ENCODE data around the gene SCD.
A peak's percentile ranks its signal among the peaks of the same experiment; 100 is the strongest.

Gene SCD

DNA sequence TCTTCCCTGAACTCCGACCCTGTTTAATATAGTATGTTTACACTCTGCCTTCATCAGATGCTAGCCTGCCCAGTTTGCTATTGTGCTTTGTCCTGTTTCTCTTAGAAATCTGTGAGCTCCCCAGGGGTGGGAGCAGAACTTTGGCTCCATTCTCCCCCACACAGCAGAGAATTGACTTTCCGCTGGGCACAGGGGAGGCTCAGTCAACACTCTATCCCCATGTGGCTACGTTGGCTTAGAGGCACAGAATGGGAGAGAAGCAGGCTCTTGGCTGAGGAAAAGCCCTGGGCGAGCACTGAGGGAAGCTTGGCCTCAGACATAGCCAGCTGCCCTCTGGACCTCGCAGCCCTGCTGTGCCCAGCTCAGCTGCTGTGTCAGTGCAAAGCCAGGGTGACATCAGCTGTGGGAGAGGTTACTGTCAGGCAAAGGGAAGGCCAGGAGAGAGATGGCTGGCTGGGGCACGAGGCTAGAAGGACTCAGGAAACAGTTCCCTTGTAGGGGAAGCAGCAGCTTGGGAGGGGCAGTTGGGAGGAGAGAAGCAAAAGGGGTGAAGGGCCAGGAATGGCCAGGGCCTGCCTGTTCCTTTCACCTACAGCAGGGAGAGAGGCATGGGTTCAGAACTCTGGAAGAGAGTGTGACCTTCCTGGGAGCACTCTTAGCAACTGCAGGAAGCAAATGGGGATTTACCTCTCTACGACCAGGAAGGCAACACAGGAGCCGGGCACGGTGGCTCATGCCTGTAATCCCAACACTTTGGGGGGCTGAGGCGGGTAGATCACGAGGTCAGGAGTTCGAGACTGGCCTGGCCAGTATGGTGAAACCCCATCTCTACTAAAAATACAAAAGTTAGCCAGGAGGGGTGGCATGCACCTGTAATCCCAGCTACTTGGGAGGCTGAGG is 5.8 kb upstream of the SCD start:
- no peak for TF ChIP-seq ISL1 (CRISPR knock-in tag; IDR thresholded peaks at IDR 0.05)
- TF ChIP-seq, protein P1, sequence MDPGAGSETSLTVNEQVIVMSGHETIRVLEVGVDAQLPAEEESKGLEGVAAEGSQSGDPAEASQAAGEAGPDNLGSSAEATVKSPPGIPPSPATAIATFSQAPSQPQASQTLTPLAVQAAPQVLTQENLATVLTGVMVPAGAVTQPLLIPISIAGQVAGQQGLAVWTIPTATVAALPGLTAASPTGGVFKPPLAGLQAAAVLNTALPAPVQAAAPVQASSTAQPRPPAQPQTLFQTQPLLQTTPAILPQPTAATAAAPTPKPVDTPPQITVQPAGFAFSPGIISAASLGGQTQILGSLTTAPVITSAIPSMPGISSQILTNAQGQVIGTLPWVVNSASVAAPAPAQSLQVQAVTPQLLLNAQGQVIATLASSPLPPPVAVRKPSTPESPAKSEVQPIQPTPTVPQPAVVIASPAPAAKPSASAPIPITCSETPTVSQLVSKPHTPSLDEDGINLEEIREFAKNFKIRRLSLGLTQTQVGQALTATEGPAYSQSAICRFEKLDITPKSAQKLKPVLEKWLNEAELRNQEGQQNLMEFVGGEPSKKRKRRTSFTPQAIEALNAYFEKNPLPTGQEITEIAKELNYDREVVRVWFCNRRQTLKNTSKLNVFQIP (CRISPR knock-in tag; IDR thresholded peaks at IDR 0.05; ENCODE audit: borderline replicate concordance, low read depth) = no peak
- TF ChIP-seq, protein P2, sequence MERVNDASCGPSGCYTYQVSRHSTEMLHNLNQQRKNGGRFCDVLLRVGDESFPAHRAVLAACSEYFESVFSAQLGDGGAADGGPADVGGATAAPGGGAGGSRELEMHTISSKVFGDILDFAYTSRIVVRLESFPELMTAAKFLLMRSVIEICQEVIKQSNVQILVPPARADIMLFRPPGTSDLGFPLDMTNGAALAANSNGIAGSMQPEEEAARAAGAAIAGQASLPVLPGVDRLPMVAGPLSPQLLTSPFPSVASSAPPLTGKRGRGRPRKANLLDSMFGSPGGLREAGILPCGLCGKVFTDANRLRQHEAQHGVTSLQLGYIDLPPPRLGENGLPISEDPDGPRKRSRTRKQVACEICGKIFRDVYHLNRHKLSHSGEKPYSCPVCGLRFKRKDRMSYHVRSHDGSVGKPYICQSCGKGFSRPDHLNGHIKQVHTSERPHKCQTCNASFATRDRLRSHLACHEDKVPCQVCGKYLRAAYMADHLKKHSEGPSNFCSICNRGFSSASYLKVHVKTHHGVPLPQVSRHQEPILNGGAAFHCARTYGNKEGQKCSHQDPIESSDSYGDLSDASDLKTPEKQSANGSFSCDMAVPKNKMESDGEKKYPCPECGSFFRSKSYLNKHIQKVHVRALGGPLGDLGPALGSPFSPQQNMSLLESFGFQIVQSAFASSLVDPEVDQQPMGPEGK (CRISPR knock-in tag; IDR thresholded peaks at IDR 0.05; ENCODE audit: borderline replicate concordance) = no peak
- no peak for TF ChIP-seq ZNF70 (CRISPR knock-in tag; IDR thresholded peaks at IDR 0.05)
- TF ChIP-seq SNAI2 (CRISPR knock-in tag; IDR thresholded peaks at IDR 0.05) = no peak
- TF ChIP-seq, protein P3, sequence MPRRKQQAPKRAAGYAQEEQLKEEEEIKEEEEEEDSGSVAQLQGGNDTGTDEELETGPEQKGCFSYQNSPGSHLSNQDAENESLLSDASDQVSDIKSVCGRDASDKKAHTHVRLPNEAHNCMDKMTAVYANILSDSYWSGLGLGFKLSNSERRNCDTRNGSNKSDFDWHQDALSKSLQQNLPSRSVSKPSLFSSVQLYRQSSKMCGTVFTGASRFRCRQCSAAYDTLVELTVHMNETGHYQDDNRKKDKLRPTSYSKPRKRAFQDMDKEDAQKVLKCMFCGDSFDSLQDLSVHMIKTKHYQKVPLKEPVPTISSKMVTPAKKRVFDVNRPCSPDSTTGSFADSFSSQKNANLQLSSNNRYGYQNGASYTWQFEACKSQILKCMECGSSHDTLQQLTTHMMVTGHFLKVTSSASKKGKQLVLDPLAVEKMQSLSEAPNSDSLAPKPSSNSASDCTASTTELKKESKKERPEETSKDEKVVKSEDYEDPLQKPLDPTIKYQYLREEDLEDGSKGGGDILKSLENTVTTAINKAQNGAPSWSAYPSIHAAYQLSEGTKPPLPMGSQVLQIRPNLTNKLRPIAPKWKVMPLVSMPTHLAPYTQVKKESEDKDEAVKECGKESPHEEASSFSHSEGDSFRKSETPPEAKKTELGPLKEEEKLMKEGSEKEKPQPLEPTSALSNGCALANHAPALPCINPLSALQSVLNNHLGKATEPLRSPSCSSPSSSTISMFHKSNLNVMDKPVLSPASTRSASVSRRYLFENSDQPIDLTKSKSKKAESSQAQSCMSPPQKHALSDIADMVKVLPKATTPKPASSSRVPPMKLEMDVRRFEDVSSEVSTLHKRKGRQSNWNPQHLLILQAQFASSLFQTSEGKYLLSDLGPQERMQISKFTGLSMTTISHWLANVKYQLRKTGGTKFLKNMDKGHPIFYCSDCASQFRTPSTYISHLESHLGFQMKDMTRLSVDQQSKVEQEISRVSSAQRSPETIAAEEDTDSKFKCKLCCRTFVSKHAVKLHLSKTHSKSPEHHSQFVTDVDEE (CRISPR knock-in tag; IDR thresholded peaks at IDR 0.05) = no peak
- no peak for TF ChIP-seq ZNF8 (CRISPR knock-in tag; IDR thresholded peaks at IDR 0.05)
- TF ChIP-seq RARB (CRISPR knock-in tag; IDR thresholded peaks at IDR 0.05) = no peak
- TF ChIP-seq TCF4 (CRISPR knock-in tag; IDR thresholded peaks at IDR 0.05; ENCODE audit: borderline replicate concordance) = no peak
- no peak for TF ChIP-seq ZFP30 (CRISPR knock-in tag; IDR thresholded peaks at IDR 0.05)
- TF ChIP-seq ZNF565 (CRISPR knock-in tag; conservative IDR thresholded peaks at IDR 0.05; ENCODE audit: low read depth) = no peak
- no peak for TF ChIP-seq ESRRG (CRISPR knock-in tag; IDR thresholded peaks at IDR 0.05)
- no peak for TF ChIP-seq CSDC2 (CRISPR knock-in tag; IDR thresholded peaks at IDR 0.05)
- TF ChIP-seq ARNTL (CRISPR knock-in tag; IDR thresholded peaks at IDR 0.05; ENCODE audit: borderline replicate concordance, low read depth) = no peak
- TF ChIP-seq, protein P4, sequence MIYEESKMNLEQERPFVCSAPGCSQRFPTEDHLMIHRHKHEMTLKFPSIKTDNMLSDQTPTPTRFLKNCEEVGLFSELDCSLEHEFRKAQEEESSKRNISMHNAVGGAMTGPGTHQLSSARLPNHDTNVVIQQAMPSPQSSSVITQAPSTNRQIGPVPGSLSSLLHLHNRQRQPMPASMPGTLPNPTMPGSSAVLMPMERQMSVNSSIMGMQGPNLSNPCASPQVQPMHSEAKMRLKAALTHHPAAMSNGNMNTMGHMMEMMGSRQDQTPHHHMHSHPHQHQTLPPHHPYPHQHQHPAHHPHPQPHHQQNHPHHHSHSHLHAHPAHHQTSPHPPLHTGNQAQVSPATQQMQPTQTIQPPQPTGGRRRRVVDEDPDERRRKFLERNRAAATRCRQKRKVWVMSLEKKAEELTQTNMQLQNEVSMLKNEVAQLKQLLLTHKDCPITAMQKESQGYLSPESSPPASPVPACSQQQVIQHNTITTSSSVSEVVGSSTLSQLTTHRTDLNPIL (CRISPR knock-in tag; IDR thresholded peaks at IDR 0.05; ENCODE audit: low read depth) = no peak
- ATAC-seq = no peak

DNA sequence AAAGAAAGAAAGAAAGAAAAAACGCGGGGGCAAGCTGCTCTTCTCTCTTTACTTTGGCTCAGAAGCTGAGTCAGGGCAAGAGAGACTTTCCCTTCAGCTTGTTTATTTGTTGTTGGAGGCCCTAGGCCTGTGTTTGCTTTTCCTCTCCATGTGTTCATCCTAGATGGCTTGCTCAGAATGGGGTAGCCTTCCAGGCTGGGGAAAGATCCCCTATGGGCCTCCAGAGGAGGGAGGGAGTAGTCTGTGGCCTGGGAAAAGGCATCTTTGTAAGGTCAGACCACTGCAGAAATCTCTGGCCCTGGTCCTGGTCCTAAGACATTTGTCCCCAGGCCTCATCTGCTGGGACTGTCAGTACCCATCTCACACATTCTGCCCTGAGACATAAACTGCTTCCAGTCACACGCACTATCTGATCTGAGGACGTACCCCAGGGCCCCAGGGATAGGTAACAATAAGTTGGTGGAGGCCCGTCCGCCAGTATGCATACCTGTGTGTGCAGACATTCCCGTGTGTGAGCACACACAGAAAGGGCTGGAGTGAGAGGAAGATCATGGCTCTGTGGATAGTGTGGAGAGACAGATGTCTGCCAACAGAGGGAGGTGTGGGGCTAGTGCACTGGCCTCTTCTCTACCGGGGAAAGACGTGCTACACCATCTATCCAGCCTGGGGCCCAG is 4.9 kb upstream of the SCD start:
- TF ChIP-seq BACH2 (CRISPR knock-in tag; IDR thresholded peaks at IDR 0.05; ENCODE audit: borderline replicate concordance) = no peak
- TF ChIP-seq ESRRG (CRISPR knock-in tag; IDR thresholded peaks at IDR 0.05) = no peak
- TF ChIP-seq ZC3H10 (CRISPR knock-in tag; IDR thresholded peaks at IDR 0.05) = no peak
- no peak for TF ChIP-seq OSR1 (CRISPR knock-in tag; IDR thresholded peaks at IDR 0.05)
- TF ChIP-seq, protein P3 (CRISPR knock-in tag; IDR thresholded peaks at IDR 0.05) = no peak
- TF ChIP-seq ZFP30 (CRISPR knock-in tag; IDR thresholded peaks at IDR 0.05) = no peak
- ATAC-seq = peak; percentile 77

Measured in SK-N-SH treated with all-trans-retinoic acid at 6 μM for 48 hours (cell line).